Adipose tissue (tissue), 3 donors: ENCODE results near the gene MS4A13. TPM values are rescaled to one million over a fixed set of nuclear protein-coding genes. Genes with fewer than 3 reads are reported as not detected.
"Not testable (repeated sequence)": the region's sequence is repeated elsewhere in the genome, so short reads cannot be mapped to it uniquely, and the experiment has no call there.

Experiments used
- H3K27ac ChIP-seq: one replicate; pipeline ENCODE4 v1.5.1; 2013; ENCODE audit warnings: low read depth, low read length
- WGBS, 3 donors: extraction: QIAGEN DNeasy Blood & Tissue Kit; methylation state at CpG; one replicate each; pipeline ENCODE4 v1.1.7; 2013; 5-methylcytosine and 5-hydroxymethylcytosine counted together
- polyA plus RNA-seq, 3 donors: library from polyadenylated mRNA; stranded (reverse); fragments of 200-250 nt; gene quantifications; one replicate each; pipeline ENCODE4 v1.2.3, GENCODE V29; 2013
- donor health status: healthy with polysubstance abuse.
- donor health status: Bipolar disorder and iron deficiency.
- donor health status: healthy.

Gene MS4A13
- polyA plus RNA-seq, 3 donors, result not detected

GRCh38 chr11:60513496-60514460, 1.4 kb upstream of the MS4A13 start:
- H3K27ac ChIP-seq, result no peak overlapping the region
- WGBS, 3 donors, result 44 to 55% (median 55%) methylated on average over 2 of the region's 2 CpGs

- H3K27ac ChIP-seq, result no peak overlapping the region
- 47 to 62% (median 50%) methylated on average over 1 of the region's 1 CpG for WGBS, 3 donors
Measured at GRCh38 chr11:60528465-60528864, 13.3 kb downstream of the MS4A13 start.

- H3K27ac ChIP-seq, result no peak overlapping the region
- WGBS, 3 donors, result 14 to 30% (median 26%) methylated on average over 1 of the region's 1 CpG
Measured at GRCh38 chr11:60528934-60529333, 13.7 kb downstream of the MS4A13 start.

- WGBS, 3 donors, result 78 to 93% (median 86%) methylated on average over 3 of the region's 3 CpGs
- no peak overlapping the region for H3K27ac ChIP-seq
Measured at GRCh38 chr11:60530454-60531100, 15.4 kb downstream of the MS4A13 start.

GRCh38 chr11:60532383-60532782, 17.2 kb downstream of the MS4A13 start:
- H3K27ac ChIP-seq, result not testable (repeated sequence)
- 87 to 93% (median 88%) methylated on average over 15 to 18 of the region's 18 CpGs for WGBS, 3 donors

- not testable (repeated sequence) for H3K27ac ChIP-seq
Measured at GRCh38 chr11:60538627-60539026, 23.4 kb downstream of the MS4A13 start.

GRCh38 chr11:60544077-60544476, 28.9 kb downstream of the MS4A13 start:
- WGBS, 3 donors, result 74 to 84% (median 83%) methylated on average over 5 of the region's 5 CpGs
- H3K27ac ChIP-seq, result no peak overlapping the region

GRCh38 chr11:60561254-60561653, 46.1 kb downstream of the MS4A13 start:
- no peak overlapping the region for H3K27ac ChIP-seq
- 33 to 41% (median 37%) methylated on average over 2 of the region's 2 CpGs for WGBS, 3 donors

- no peak overlapping the region for H3K27ac ChIP-seq
- 60 to 69% (median 68%) methylated on average over 8 of the region's 8 CpGs for WGBS, 3 donors
Measured at GRCh38 chr11:60563553-60564235, 48.5 kb downstream of the MS4A13 start.

- 60 to 83% (median 77%) methylated on average over 4 to 5 of the region's 5 CpGs for whole genome bisulfite sequencing, 3 donors
- no peak overlapping the region for H3K27ac ChIP-seq
Measured at GRCh38 chr11:60566776-60567175, 51.6 kb downstream of the MS4A13 start.

GRCh38 chr11:60570970-60571369, 55.8 kb downstream of the MS4A13 start:
- WGBS, 3 donors, result 51 to 76% (median 63%) methylated on average over 1 of the region's 1 CpG

GRCh38 chr11:60589611-60590010, 74.4 kb downstream of the MS4A13 start:
- H3K27ac ChIP-seq, result no peak overlapping the region
- 55 to 80% (median 79%) methylated on average over 2 of the region's 2 CpGs for WGBS, 3 donors

More at GRCh38 chr11:60570970-60571369, 55.8 kb downstream of the MS4A13 start:
- H3K27ac ChIP-seq, result no peak overlapping the region

Other genes starting within 250 kb of the MS4A13 start
- gene MS4A4A, start 234.7 kb upstream of the MS4A13 start, polyA plus RNA-seq, result 10 to 100 TPM in 2 of 3 donors, 1 to 10 TPM in 1; 6.6 to 38.2 (median 37.0) TPM
- under 1 TPM in 2 of 3 donors, not detected in 1; 0.16 to 0.36 TPM for gene MS4A6E, start 188.1 kb upstream of the MS4A13 start, polyA plus RNA-seq
- gene MS4A7, start 136.9 kb upstream of the MS4A13 start, polyA plus RNA-seq, result 10 to 100 TPM in 2 of 3 donors, 1 to 10 TPM in 1; 2.0 to 22.1 (median 18.8) TPM
- under 1 TPM in 2 of 3 donors, not detected in 1; 0.05 to 0.52 TPM for gene MS4A14, start 118.9 kb upstream of the MS4A13 start, polyA plus RNA-seq
- gene MS4A5, start 85.8 kb upstream of the MS4A13 start, polyA plus RNA-seq, result not detected
- 1 to 10 TPM in 2 of 3 donors, under 1 TPM in 1; 0.11 to 2.0 (median 1.3) TPM for gene MS4A1, start 59.5 kb upstream of the MS4A13 start, polyA plus RNA-seq
- gene MS4A12, start 22.6 kb upstream of the MS4A13 start, polyA plus RNA-seq, result under 1 TPM in 1 of 3 donors, not detected in 2; 0.15 TPM
- gene MS4A8, start 184.2 kb downstream of the MS4A13 start, polyA plus RNA-seq, result under 1 TPM in 2 of 3 donors, not detected in 1; 0.37 to 0.44 TPM
- gene MS4A18, start 209.3 kb downstream of the MS4A13 start, polyA plus RNA-seq, result not detected
- under 1 TPM in 1 of 3 donors, not detected in 2; 0.03 TPM for gene MS4A15, start 241.5 kb downstream of the MS4A13 start, polyA plus RNA-seq